Suprapubic skin (tissue), 4 donors: ENCODE results near the gene GPR157.

Experiments
- CTCF ChIP-seq, 2 donors: fragments of 200-600 bp in 1 of 2; fragments of 450-650 bp in 1 of 2; sonication (generic) in 1 of 2; IDR thresholded peaks; one replicate each; pipeline ENCODE4 v1.5.1; 2016 to 2019; ENCODE audit warnings: antibody characterized with exemption in 2 of 2, mild to moderate bottlenecking in 1 of 2, moderate library complexity in 1 of 2
- EP300 ChIP-seq: sonication (generic); formaldehyde crosslinking; IDR thresholded peaks from one replicate; pipeline ENCODE4 v1.6.1; 2017; ENCODE audit warnings: antibody characterized with exemption
- POLR2A ChIP-seq, 2 donors: fragments of 450-650 bp; IDR thresholded peaks; one replicate each; pipeline ENCODE4 v1.6.1; 2017; ENCODE audit warnings: antibody characterized with exemption in 2 of 2, mild to moderate bottlenecking in 2 of 2, moderate library complexity in 2 of 2
- POLR2AphosphoS5 ChIP-seq, 3 donors: sonication (generic); formaldehyde crosslinking; IDR thresholded peaks; one replicate each; pipeline ENCODE4 v1.6.1; 2017; ENCODE audit warnings: antibody characterized with exemption in 3 of 3

DNA sequence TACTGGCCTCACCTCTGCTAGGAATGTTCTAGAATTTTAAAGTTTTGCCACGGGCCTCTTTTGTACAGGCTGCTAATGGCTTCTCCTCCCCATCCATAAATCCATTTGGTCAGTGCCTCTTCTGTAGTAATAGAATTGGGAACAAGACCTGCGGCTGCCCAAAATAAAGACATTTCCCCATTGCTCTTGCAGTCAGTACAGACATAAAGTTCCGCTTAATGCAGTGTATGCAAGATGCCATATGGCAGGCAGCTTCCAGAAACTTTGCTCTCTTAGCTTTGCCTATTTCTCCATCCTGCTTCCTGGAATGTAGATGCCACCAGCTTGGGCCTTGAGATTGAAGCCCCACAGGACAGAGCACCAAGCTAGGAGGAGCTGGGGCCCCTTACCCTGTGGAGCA is 55.8 kb downstream of the GPR157 start:
- TF ChIP-seq CTCF (IDR thresholded peaks at IDR 0.05): no peak
- no peak for TF ChIP-seq POLR2A (IDR thresholded peaks at IDR 0.05)
- no peak for TF ChIP-seq POLR2AphosphoS5 (IDR thresholded peaks at IDR 0.05)
- TF ChIP-seq EP300: no peak
